GM18907 (cell line): Measurements from ENCODE around the gene HYAL3.
"Not testable (repeated sequence)": the region's sequence is repeated elsewhere in the genome, so short reads cannot be mapped to it uniquely, and the experiment has no call there.

Experiments used
- ATAC-seq: cut with Tn5 transposase; IDR thresholded peaks from one replicate; pipeline ENCODE4 v1.9.1; 2021; ENCODE audit warnings: mild to moderate bottlenecking, moderate library complexity; ENCODE audit not compliant: unreplicated experiment

The HYAL3 gene

GRCh38 chr3:50260942-50261441 lies 38.2 kb downstream of the HYAL3 start:
- no peak for ATAC-seq

GRCh38 chr3:50260027-50260941 lies 38.9 kb downstream of the HYAL3 start:
- ATAC-seq: peak; percentile 82

GRCh38 chr3:50259432-50260026 lies 39.7 kb downstream of the HYAL3 start:
- ATAC-seq: peak; percentile 20

- ATAC-seq: no peak
Observed at GRCh38 chr3:50258979-50259378, 40.2 kb downstream of the HYAL3 start.

GRCh38 chr3:50258029-50258680 lies 41.0 kb downstream of the HYAL3 start:
- no peak for ATAC-seq

- no peak for ATAC-seq
Observed at GRCh38 chr3:50256978-50257890, 42.0 kb downstream of the HYAL3 start.

- ATAC-seq: no peak
Observed at GRCh38 chr3:50255251-50255615, 44.0 kb downstream of the HYAL3 start.

GRCh38 chr3:50254577-50255250 lies 44.5 kb downstream of the HYAL3 start:
- no peak for ATAC-seq

- no peak for ATAC-seq
Observed at GRCh38 chr3:50251220-50251619, 48.0 kb downstream of the HYAL3 start.

- no peak for ATAC-seq
Observed at GRCh38 chr3:50250514-50250913, 48.7 kb downstream of the HYAL3 start.

- no peak for ATAC-seq
Observed at GRCh38 chr3:50249457-50249856, 49.7 kb downstream of the HYAL3 start.

GRCh38 chr3:50248387-50248786 lies 50.8 kb downstream of the HYAL3 start:
- no peak for ATAC-seq

GRCh38 chr3:50246517-50246954 lies 52.7 kb downstream of the HYAL3 start:
- peak; percentile 37 for ATAC-seq

- peak; percentile 68 for ATAC-seq
Observed at GRCh38 chr3:50245831-50246516, 53.2 kb downstream of the HYAL3 start.

- no peak for ATAC-seq
Observed at GRCh38 chr3:50245251-50245745, 53.9 kb downstream of the HYAL3 start.

GRCh38 chr3:50244813-50245212 lies 54.4 kb downstream of the HYAL3 start:
- ATAC-seq: not testable (repeated sequence)

GRCh38 chr3:50243543-50243895 lies 55.7 kb downstream of the HYAL3 start:
- no peak for ATAC-seq

- no peak for ATAC-seq
Observed at GRCh38 chr3:50242851-50243542, 56.2 kb downstream of the HYAL3 start.
